Epidermal melanocyte (primary cell): Measurements from ENCODE around the gene C1orf174.

Source experiments
- DNase-seq: peaks from one replicate; pipeline ENCODE4 v3.0.0; 2011; ENCODE audit warnings: low spot score; ENCODE audit not compliant: insufficient read length

Gene C1orf174

DNA sequence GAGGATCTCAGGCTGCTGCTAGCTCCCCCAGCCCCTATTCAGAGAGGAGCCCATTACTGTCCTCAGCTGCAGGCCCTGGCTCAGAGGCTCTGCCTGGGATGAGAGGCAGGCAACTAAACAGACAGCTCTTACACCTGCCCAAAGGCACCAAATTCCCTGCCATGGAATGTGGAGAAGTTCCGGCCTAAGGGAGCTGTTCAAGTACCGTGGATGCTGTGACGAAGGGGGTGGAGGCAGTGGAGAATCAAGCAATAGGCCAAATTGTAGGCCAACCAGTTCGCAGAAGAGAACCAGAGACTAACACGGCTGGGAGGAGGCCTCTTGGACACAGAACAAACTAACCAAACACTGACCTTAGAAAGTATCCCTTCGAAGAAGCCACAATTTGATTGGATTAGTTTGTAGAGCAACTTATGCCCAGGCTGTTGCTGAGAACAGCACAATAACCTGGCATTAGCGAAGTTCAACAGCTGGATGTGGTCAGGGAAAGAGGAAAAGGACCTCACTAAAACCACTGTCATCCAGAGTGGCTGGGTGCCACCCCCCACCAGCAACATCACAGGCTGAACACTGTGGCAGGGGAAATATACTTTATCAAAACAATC is 3.6 kb downstream of the C1orf174 start:
- DNase-seq, result no peak

DNA sequence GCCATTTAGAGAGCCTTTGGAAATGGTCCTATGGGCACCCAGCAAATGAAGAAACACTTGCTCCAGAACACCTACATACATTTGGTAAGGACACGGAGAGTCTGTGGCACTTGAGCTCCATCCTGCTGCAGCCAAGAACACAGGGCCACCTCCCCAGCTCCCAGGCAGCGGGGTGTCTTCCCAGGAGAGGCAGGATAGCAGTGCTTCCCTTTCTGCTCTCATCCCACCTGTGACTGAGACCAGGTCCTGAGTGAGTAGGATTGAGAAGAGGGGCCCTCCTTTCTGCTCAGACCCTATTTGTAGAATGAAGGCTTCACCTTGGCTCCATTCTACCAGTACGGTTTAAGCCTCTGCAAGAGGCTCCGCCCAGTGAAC is 4.1 kb downstream of the C1orf174 start:
- DNase-seq, result no peak

DNA sequence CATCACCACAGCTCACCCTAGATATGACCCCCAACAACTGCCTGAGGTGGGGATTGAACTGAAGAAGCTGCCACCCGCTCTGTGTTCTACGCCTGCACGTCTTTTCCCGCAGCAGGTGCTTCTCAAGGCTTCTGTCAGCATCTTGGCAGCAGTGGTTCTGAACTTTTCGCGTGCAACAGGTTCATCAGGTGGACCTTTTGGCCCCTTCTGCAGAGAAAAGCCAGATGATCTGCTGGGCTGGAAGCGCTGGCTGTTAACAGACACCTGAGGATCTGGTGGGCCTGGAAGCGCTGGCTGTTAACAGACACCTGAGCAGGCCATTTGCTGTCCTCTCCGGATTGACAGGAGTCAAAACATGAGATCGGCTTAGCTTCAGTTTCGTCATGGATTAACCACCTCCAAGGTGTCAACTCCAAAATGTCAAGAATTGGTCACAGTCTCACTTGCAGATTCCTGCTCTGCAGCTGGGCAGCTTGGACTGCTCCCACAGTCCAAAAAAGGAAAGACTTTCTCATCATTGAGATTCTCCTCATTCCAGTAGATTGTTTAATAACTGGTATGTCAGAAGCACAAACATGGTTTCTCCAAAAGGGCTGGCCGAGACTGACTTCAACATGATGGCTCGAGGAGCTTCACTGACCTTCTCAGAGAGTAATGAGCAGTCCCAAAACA is 4.7 kb downstream of the C1orf174 start:
- no peak for DNase-seq

DNA sequence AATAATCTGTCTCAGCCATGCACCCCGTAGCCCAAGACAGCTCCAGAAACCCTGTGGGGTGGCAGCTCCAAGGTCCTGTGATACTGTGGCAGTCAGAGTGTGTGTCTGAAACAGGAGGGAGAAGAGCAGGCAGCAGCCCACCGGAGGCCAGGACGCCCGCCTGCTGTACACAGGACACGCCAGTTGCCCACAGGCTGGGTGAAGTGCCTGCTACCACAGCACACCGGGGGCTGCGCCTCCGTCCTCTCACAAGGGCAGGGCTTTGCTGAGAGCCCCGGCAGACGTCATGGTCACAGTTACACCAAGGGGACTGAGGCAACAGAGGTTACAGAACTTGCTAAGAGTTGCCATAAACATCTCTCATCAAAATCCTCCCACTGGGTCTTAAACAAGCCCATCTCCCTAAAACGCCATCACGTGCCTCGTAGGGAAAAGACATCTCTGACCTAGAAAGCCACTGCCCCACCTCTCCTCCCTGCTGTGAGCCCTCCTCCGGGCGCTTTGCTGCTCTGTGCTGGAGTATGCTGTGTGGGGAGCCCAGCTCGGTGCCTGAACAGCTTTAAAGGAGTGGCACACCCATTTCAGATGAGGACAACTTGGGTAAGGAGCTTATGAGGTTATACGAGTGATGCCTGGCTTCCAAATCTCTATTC is 5.3 kb downstream of the C1orf174 start:
- no peak for DNase-seq

DNA sequence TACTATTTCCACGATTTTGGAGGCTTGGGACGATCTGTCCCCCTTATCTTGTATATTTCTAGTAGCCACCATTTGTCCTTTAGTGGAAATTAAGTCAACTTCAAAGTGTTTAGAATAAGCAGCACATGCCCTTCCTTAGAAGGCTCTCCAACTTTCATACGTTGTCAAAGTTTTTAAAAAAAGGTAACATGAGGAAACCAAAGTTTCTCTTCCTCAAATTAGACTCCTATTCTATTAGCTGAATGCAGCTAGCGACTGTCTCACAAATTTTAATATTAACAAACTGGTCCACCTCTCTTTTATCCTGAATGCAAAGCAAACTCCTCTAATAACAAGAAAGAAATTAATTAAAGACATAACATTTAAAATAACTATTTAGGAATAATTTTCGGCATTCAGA is 6.9 kb downstream of the C1orf174 start:
- no peak for DNase-seq

DNA sequence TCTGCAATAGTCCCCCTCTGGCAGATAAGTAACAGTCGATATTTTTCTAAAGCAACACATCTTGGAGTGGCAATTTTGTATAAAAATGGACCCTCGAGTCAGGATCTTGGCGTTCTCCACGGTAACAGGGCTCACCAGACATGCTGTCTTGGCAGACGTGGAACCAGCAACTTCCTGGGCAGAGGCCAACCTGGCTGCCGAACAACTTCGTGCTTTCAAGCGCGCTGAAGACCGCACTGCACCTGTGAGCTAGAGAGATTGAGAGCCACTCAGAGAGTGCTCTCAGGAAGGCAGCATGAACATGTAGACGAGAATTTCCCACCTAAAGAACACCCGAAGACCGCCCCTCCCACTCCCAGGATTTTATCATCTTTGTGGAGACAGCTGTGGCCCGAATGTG is 7.3 kb downstream of the C1orf174 start:
- no peak for DNase-seq

DNA sequence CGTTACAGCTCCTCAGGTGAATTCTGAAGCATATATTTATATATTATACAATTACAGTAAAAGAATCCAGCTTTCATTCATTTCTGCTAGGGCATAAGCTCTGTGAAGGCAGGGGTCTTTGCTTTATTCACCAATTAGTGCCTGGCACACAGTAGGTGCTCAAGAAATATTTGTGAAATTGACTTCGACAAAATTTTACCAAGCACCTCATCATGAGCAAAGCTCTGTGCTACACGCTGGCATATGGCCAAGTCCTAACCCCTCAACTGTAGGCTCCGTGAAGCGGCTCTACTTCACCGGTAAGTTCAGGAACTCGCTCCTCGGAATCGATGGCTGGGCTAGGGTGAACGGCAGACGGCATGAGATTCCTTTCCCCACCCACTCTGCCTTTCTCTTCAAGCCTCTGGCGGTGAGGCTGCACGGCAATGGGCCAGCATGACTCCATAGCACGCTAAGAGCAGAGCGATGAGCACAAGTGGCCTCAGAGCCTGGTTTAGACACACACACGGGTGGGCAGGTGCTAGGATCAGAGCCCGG is 8.7 kb downstream of the C1orf174 start:
- DNase-seq, result no peak

DNA sequence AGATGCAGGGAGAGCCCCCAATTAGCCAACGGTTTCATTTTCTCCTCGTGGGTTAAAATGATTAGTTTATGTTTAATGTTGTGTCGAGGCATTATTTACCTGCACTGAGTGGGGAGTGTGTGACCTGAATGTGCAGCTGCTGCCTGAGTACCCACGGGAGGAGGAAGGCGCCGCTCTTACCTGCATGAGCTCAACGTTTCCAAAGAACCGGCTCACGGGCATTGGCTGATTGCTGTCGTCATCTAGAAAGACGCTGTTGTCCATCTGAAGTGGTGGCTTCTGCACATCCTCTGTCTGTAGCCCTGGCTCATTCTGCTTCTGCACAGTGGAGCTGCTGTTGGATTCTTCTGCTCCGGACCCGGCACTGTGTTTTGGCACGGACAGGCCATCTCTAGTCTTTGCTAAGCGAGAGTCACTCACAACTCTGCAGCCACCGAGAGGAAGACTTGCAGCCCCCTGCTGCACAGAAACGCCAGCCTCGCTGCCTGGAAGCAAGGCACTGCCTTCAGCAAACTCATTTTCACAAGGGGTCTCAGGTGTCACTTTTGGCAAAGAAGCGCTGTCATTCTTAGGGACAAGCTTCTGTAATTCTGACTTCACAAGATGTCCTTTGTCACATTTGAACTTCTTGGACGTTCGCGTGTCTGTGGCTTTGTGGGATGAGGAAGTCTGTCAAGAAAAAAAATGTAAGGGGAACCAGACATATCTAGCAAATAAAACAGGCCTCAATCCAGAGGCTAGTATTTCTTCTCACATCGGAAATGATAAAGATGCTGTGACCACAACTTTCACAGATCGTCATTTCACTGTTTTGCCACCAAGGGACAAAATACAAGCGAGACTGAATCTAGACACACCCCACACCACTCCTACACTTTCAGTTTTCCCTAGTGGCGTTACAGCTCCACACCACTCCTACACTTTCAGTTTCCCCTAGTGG is 9.4 kb downstream of the C1orf174 start:
- DNase-seq, result no peak

DNA sequence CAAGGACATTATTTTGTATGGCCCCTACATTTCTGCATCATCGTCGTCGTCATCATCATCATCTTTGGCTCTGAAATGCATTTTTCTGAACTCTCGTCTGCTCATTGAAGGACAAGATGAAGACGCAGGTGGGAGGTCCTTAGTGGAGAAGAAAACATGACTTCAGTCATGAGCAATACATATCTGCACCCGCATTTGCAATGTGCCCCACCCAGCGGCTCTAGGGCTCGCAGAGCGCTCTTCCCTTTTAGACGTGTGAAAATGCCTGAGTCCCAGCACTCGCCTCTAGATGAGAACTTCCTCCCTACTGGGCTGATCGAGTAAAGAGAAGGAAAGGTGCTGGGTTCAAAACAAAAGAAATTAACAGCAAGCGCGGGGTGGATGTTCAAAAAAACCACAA is 10.1 kb downstream of the C1orf174 start:
- no peak for DNase-seq

DNA sequence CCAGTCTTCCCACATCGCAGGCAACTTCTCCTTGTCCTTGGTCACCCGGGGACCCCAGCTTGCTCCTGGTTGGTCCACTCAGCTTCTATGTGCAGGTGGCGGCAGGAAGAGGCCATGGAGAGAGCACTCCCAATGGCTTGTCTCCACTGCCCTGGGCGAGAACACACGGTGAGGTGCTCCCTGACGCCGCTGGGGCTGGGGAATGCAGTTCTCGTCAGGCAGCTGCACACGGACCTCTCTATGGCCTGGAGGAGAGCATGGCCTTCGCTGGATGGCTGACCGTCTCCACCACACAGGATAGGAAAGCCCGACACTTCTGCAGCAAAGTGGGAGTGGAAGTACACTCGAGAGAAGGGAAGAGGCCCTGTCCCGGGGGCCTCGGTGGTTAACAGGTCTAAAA is 11.8 kb downstream of the C1orf174 start:
- DNase-seq, result no peak

DNA sequence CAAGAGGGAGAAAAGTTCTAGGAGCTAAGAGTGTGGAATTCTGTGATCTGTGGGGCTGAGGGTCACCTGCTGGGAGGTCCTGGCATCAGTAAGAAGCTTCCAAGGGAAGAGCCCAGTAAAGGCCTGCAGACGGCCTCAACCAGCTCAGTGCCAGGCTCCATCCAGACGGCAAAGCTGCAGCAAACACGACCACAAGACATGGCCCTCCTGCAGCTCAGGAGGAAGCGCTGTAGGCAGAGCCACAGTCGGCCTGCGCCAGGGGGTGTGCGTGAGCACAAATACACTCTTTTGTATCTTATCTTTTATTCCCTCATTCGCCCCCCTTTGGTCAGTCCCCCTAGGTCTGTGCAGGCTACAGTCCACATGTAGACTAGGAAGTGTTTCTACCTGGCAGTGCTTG is 13.4 kb downstream of the C1orf174 start:
- DNase-seq, result no peak

DNA sequence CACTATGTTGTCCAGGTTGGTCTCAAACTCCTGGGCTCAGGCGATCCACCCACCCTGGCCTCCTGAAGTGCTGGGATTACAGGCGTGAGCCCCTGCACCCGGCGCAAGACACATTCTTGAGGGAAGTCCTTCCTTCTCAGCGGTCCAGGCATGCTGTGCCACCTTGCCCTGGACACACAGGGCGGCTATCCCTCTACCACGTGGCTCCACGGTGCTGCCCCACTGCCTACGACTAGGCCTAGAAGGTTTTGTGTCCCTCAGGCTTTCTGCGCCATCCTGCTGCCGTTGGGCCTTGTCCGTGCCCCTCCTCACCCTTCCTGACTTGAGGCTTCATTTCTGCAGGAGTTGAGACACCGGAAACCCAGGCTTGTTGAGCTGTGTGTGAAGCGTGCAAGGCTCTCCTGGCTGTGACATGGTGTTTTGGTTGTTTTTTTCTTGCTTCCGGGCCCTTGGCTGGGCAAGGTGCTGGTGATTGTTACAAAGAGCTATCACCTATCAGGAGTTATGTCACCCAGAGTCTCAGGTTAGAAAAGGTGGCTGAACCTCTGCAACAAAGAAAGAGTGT is 13.9 kb downstream of the C1orf174 start:
- DNase-seq, result no peak

DNA sequence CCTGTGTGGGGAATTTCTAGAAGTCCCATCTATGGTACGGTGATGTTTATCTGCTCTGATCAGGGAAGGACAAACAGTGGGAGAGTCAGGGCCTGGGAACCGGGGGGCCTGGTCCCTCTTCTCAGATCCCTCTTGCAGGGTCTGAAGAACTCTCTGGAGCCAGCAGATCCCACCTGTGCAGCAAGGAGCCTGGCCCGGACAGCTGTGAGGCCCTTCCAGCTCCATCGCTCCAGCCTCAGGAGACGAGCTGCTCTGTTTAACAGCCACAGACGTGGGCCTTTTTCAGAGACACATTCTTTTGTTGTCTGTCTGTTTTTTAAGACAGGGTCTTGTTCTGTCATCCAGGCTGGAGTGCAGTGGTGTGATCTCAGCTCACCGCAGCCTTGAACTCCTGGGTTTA is 14.5 kb downstream of the C1orf174 start:
- no peak for DNase-seq

DNA sequence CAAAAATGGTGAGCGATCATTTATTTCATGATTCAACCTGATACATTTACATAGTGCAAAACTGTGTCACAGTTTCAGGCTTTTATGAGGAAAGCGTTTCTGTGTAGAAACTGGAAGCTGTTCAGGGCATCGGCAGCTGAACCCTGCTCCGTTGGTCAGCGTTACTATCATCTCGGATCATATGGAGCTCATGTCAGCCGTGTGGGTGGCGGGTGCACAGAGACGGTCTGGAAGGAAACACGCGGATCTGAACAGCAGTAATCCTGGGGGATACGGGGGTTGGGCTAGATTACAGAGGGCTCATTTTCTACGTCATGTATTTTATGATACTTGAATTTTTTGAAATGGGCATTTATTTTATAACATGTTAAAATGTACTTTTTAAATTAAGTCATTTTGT is 15.1 kb downstream of the C1orf174 start:
- DNase-seq, result no peak

DNA sequence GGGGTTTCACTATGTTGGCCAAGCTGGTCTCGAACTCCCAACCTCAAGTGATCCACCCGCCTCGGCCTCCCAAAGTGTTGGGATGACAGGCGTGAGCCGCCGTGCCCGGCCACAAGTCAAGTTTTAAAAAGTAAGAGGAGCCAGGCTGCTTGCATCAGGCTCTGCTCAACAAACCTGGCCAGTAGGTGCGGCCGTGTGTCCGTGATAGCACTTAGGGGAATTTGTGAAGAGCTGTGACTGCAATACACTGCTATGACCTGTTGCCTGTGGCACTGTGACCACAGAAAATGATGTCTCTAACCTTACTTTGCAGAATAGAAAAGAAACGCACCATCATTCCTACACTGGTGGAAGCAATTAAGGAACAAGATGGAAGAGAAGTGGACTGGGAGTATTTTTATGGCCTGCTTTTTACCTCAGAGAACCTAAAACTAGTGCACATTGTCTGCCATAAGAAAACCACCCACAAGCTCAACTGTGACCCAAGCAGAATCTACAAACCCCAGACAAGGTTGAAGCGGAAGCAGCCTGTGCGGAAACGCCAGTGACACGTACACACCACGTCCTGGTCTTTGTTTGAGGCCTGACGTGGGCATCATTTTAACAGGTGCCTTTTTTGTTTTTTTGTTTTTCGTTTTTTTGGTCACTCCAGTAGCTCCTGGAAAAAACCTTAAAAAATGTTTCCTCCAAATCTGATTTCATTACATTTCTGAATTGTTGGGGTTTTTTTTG is 16.7 kb downstream of the C1orf174 start:
- DNase-seq, result no peak

DNA sequence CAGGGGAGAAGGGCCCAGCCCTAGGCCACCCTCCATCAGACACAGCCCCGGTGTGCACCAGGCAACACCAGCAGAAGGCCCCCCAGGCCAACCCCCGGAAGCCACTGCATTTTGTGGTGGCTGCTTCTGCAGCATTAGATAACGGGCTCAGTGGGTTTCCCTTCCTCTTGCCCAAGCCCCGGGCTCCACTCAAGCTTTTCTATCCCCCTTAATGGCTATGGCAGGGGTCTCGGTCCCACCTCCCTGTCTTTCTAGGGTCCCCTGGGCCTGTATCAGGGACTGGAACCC is 18.9 kb downstream of the C1orf174 start:
- DNase-seq, result no peak

DNA sequence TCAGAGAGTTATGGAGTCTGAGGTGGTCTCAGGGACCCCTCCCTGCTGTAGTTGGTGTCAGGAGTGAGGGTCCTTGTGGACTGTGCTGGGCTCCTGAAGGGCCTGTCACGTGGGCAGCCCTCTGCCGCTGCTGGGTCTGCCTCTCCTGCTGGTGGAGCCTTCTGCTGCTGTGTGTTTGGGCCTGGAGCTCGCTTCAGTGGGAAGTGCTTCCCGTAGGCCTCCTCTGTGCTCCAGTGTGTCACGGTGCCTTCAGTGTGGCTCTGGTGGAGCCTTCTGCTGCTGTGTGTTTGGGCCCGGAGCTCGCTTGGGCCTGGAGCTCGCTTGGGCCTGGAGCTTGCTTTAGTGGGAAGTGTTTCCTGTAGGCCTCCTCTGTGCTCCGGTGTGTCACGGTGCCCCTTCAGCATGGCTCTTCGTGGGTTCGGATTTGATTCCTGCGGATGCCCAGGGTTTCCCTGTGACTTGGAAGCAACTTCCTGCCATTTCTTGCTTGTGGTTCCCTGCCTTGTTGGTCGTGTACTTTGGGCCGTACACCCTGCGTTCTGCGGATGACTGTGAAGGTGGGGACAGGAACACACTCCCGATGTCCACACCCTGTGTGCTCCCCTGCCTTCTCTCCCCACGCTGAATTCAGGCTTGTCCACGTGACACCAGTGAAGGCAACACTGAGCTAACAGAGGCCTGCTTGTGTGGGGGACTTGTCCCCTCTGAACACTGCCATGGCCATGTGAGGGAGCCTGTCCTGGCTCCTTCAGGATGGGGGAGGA is 19.5 kb downstream of the C1orf174 start:
- no peak for DNase-seq

DNA sequence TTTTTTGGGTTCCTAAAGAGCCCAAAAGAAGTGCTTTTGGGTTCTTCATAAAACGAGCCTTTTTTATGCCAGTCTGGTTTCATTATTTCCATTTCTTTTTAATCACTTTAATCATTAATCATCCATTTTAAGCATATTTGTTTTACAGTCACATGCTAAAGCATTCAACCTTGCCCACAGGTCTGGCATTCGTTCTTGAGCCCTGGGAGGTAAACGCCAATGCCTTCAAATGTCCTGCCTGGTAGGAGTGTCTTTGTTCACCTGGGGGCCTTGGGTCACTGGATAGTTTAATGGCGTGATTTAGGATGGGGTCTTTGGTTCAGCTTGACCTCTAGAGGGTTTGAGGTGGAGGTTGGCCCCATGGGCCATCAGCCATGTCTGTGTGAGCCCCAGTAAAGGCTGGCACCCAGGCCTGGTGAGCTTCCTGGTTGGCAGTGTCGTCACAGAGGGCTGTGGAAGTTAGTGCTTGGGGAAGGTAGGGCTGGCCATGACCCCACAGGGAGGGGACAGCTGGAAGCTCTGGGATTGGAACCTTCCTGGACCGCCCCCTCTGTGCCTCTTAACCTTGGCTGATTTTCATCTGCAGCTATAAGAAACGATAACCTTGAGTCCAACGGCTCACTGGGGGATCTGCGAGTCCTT is 20.2 kb downstream of the C1orf174 start:
- no peak for DNase-seq

DNA sequence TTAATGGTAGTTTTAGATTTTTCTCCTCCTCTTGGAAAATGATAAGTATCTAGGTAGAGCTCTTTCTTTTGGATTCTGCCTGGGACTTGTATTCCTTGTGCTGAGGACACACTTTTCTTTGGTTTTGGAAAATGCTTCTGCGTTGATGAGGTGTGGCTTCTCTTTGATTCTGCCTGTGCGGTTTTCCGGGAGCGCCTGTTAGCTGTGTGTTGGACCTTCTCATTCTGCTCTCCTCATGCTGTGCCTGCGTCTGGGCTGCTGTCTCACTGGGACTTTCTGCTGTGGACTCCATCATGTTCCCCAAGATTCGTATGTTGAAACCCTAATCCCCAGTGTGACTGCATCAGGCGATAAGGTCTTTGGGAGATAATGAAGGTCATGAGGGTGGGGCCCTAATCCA is 21.0 kb downstream of the C1orf174 start:
- no peak for DNase-seq

DNA sequence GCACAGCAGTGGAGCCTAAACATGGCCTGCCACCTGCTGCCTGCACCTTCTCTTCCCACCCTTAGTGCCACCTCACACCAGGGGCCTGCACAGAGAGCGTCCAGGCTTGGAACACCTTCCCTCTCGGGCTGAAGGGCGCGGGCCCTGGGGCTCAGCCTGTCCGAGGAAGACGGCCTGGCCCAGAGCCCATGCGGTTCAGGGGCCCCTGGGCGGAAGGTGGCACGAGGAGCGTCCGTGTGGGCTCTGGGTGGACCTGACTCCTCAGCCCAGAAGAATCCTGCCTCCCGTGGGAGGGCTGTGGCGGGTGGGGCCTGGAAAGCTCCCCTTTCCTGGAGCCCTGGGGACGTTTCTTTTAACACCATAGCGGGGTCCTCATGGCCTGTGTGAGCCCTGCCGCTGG is 23.4 kb downstream of the C1orf174 start:
- DNase-seq, result no peak
